Fibroblast of the aortic adventitia (primary cell): Measurements from ENCODE around the gene C6orf58. TPM values are rescaled to one million over a fixed set of nuclear protein-coding genes. Genes with fewer than 3 reads are reported as not detected.
A peak's percentile ranks its signal among the peaks of the same experiment; 100 is the strongest.
"Not testable (repeated sequence)": the region's sequence is repeated elsewhere in the genome, so short reads cannot be mapped to it uniquely, and the experiment has no call there.

Experiments used
- DNase-seq: peaks from one replicate; pipeline ENCODE4 v3.0.0-alpha.2; 2010; ENCODE audit warnings: low read depth
- H3K4me3 ChIP-seq: 2 replicates; pipeline ENCODE4 v1.5.1; 2011; ENCODE audit warnings: low read depth, mild to moderate bottlenecking, control low read depth, low read length, moderate library complexity
- CTCF ChIP-seq: IDR thresholded peaks from 2 replicates; pipeline ENCODE4 v1.5.1; 2011; ENCODE audit warnings: mild to moderate bottlenecking, low read length, control low read depth, inconsistent platforms; ENCODE audit not compliant: insufficient read depth
- total RNA-seq: library from RNA; depleted of rRNA; stranded (reverse); fragments of >200 nt; gene quantifications from 2 replicates; pipeline ENCODE4 v1.2.3, GENCODE V29; 2012; ENCODE audit warnings: low replicate concordance

Gene C6orf58
- total RNA-seq, 1 donor: not detected

- TF ChIP-seq CTCF: no peak
- DNase-seq: no peak
- H3K4me3 ChIP-seq: no peak overlapping the region
Observed at GRCh38 chr6:127586372-127586771, 9.4 kb downstream of the C6orf58 start.

GRCh38 chr6:127587875-127588274 lies 10.9 kb downstream of the C6orf58 start:
- no peak for DNase-seq
- H3K4me3 ChIP-seq: no peak overlapping the region
- no peak for TF ChIP-seq CTCF

- DNase-seq: no peak
- TF ChIP-seq CTCF: no peak
- no peak overlapping the region for H3K4me3 ChIP-seq
Observed at GRCh38 chr6:127589135-127589534, 12.2 kb downstream of the C6orf58 start.

- TF ChIP-seq CTCF: no peak
- DNase-seq: no peak
- H3K4me3 ChIP-seq: no peak overlapping the region
Observed at GRCh38 chr6:127590344-127590743, 13.4 kb downstream of the C6orf58 start.

GRCh38 chr6:127592964-127593363 lies 16.0 kb downstream of the C6orf58 start:
- DNase-seq: no peak
- no peak for TF ChIP-seq CTCF
- no peak overlapping the region for H3K4me3 ChIP-seq

- H3K4me3 ChIP-seq, DNase-seq: not testable (repeated sequence)
Observed at GRCh38 chr6:127593456-127593855, 16.5 kb downstream of the C6orf58 start.

GRCh38 chr6:127606131-127606562 lies 29.2 kb downstream of the C6orf58 start:
- DNase-seq: peak; percentile 54
- TF ChIP-seq CTCF: peak; percentile 34
- no peak overlapping the region for H3K4me3 ChIP-seq
